COR-L47 (cell line): ENCODE measurements around the gene MTPN.

Experiments used
- DNase-seq: peaks from one replicate; lab custom pipeline; 2025; lab: John Stamatoyannopoulos, UW

Gene MTPN

GRCh38 chr7:135884495-135885232 lies 92.5 kb downstream of the MTPN start:
- no peak for DNase-seq

GRCh38 chr7:135879233-135879632 lies 97.9 kb downstream of the MTPN start:
- DNase-seq = no peak

DNA sequence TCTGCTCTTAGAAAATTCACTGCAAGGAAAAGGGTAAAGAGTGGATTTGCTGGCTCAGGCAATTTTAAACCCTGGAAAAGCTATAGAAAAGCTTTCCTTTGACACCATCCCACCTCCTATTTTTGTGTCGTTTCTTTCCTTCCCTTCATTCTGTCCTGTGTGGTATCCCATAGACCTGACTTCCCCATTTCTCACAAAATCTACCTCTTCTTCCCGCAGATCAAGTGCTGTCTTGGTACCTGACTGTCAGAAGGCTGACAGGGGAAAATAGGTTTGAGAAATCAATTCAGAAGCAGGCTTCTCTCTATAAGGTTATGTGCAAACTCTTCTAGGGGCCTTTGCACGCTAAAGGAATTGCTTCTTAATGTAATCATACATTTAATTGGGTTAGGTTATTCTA lies 98.9 kb downstream of the MTPN start:
- no peak for DNase-seq

GRCh38 chr7:135877805-135878204 lies 99.4 kb downstream of the MTPN start:
- DNase-seq = no peak
